ENCODE results near the gene FRS2. TPM values are rescaled to one million over a fixed set of nuclear protein-coding genes. Genes with fewer than 3 reads are reported as not detected.

Gene FRS2
- total RNA-seq, 1 donor: 70.0 TPM

DNA sequence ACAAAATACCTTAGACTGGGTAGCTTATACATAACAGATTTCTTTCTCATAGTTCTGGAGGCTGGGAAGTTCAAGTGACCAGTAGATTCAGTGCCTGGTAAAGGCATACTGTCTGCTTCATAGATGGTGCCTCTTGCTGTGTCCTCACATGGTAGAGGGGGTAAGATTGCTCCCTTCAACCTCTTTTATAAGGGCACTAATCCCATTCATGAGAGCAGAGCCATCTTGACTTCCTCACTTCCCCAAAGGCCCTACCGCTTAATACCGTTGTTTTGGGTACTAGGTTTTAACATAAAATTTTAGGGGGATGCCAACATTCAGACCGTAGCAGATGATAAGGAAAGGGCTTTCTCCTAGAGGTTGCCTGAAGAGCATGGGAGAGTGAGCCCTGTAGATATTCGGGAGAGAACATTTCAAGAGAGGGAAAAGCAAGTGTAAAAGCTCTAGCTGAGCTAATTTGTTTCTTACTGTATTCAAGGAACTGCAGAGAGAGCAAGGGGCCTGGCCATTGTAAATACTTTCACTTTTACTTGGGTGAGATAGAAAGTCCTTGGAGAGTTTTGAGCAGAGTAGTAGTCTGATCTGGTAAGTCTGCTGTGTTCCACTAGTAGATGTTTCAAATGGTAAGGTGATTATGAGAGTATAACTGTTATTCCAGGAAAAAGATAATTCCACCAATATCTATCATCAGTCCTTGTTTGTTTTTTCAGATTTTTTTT, 27.3 kb downstream of the FRS2 start:
- H3K4me3 ChIP-seq (ENCODE audit: low read depth, low read length): no peak overlapping the region
- DNase-seq (ENCODE audit: low read depth): peak; percentile 66

GRCh38 chr12:69500631-69501030, 30.4 kb downstream of the FRS2 start:
- TF ChIP-seq CTCF (IDR thresholded peaks at IDR 0.05; ENCODE audit: insufficient read depth, low read depth, low read length): no peak
- no peak overlapping the region for H3K4me3 ChIP-seq (ENCODE audit: low read depth, low read length)
- DNase-seq (ENCODE audit: low read depth): peak; percentile 14

More for the DNA sequence above, 27.3 kb downstream of the FRS2 start:
- TF ChIP-seq CTCF (IDR thresholded peaks at IDR 0.05; ENCODE audit: insufficient read depth, low read depth, low read length): no peak

DNA sequence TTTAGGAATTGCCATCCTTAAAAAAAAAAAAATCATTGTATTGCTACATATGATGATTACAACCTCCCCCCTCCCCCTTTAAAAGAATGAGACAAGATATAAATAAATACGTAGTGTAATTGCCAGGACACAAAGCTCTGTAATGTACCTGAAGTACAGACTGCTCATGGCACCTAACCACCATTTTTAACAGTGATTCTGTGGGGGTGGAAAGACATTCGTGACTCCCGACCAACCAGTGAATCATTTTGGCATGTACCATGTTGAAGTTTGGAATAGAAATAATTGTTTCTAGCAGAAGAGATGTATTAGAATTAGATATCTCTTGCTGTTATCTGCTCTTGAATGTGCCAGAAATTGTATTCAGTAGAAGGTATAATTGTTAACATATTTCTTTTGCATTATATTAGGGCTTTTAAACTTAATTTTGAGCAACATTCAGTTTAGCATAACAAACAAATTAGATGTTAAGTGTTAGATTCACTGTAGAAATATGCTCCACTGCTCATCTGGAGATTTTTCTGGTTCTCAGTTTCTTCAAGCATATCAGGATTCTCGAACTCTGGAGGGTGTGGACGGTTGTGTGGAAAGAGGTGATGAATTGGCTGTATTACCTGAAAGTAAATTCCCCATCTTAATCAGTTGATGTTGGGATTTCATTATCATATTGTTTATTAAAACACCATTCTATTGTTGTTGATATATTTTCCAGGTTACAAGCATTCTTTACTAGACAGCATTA, 31.1 kb downstream of the FRS2 start:
- no peak for DNase-seq (ENCODE audit: low read depth)
- TF ChIP-seq CTCF (IDR thresholded peaks at IDR 0.05; ENCODE audit: insufficient read depth, low read depth, low read length): no peak
- H3K4me3 ChIP-seq (ENCODE audit: low read depth, low read length): no peak overlapping the region

- no peak for DNase-seq (ENCODE audit: low read depth)
- TF ChIP-seq CTCF (IDR thresholded peaks at IDR 0.05; ENCODE audit: insufficient read depth, low read depth, low read length): no peak
- H3K4me3 ChIP-seq (ENCODE audit: low read depth, low read length): no peak overlapping the region
These were observed 32.3 kb downstream of the FRS2 start for GRCh38 chr12:69502345-69503081.

- DNase-seq (ENCODE audit: low read depth): no peak
- H3K4me3 ChIP-seq (ENCODE audit: low read depth, low read length): no peak overlapping the region
- no peak for TF ChIP-seq CTCF (IDR thresholded peaks at IDR 0.05; ENCODE audit: insufficient read depth, low read depth, low read length)
These were observed 37.9 kb downstream of the FRS2 start for GRCh38 chr12:69508091-69508490.

- no peak for TF ChIP-seq CTCF (IDR thresholded peaks at IDR 0.05; ENCODE audit: insufficient read depth, low read depth, low read length)
- DNase-seq (ENCODE audit: low read depth): no peak
- no peak overlapping the region for H3K4me3 ChIP-seq (ENCODE audit: low read depth, low read length)
These were observed 38.4 kb downstream of the FRS2 start for GRCh38 chr12:69508621-69509020.
